Neural cell (in vitro differentiated cells): ENCODE data around the gene PCBD2. TPM values are rescaled to one million over a fixed set of nuclear protein-coding genes. Genes with fewer than 3 reads are reported as not detected.
"Not testable (repeated sequence)": the region's sequence is repeated elsewhere in the genome, so short reads cannot be mapped to it uniquely, and the experiment has no call there.

Experiments used
- H2AFZ ChIP-seq: fragments of 200-600, 300-800 bp; sonication (generic), shearing (Covaris generic); 2 replicates; pipeline ENCODE4 v1.6.0; 2014; ENCODE audit warnings: low read depth, mild to moderate bottlenecking, antibody characterized with exemption, low read length, moderate library complexity
- H3F3A ChIP-seq: fragments of 200-600 bp; shearing (Covaris generic); 2 replicates; pipeline ENCODE4 v1.6.1; 2016; ENCODE audit warnings: mild to moderate bottlenecking, moderate library complexity, mixed read lengths, antibody characterized with exemption, low read length; ENCODE audit not compliant: insufficient read depth, poor library complexity, severe bottlenecking
- H3K27ac ChIP-seq: fragments of 200-600, 300-800 bp; sonication (generic), shearing (Covaris generic); 2 replicates; pipeline ENCODE4 v1.5.1; 2014; ENCODE audit warnings: mild to moderate bottlenecking, low read length, moderate library complexity
- H3K27me3 ChIP-seq: fragments of 300-800, 200-600 bp; sonication (generic), shearing (Covaris generic); 2 replicates; pipeline ENCODE4 v1.6.0; 2014; ENCODE audit warnings: mild to moderate bottlenecking, low read depth, low read length, moderate library complexity; ENCODE audit not compliant: insufficient read depth
- H3K36me3 ChIP-seq: fragments of 300-800, 200-600 bp; sonication (generic), shearing (Covaris generic); 2 replicates; pipeline ENCODE4 v1.5.1; 2014; ENCODE audit warnings: mild to moderate bottlenecking, antibody characterized with exemption, low read length, moderate library complexity; ENCODE audit not compliant: insufficient read depth
- H3K4me2 ChIP-seq: fragments of 300-800, 200-600 bp; sonication (generic), shearing (Covaris generic); 2 replicates; pipeline ENCODE4 v1.6.0; 2014; ENCODE audit warnings: mild to moderate bottlenecking, low read length
- H3K4me3 ChIP-seq: fragments of 300-800, 200-600 bp; sonication (generic), shearing (Covaris generic); 2 replicates; pipeline ENCODE4 v1.5.1; 2014; ENCODE audit warnings: mild to moderate bottlenecking, low read length, moderate library complexity
- H3K79me2 ChIP-seq: fragments of 200-600 bp; shearing (Covaris generic); replicated peaks from 2 replicates; pipeline ENCODE4 v1.6.0; 2014; ENCODE audit warnings: mild to moderate bottlenecking, low read length, moderate library complexity; ENCODE audit not compliant: insufficient read depth
- H3K9ac ChIP-seq: fragments of 300-800, 200-600 bp; sonication (generic), shearing (Covaris generic); 2 replicates; pipeline ENCODE4 v1.6.1; 2016; ENCODE audit warnings: mild to moderate bottlenecking, low read length, mixed read lengths
- H3K9me2 ChIP-seq: fragments of 200-600 bp; shearing (Covaris generic); 2 replicates; pipeline ENCODE4 v1.6.1; 2016; ENCODE audit warnings: mild to moderate bottlenecking, low read length, mixed read lengths; ENCODE audit not compliant: insufficient read depth
- H3K9me3 ChIP-seq: fragments of 200-600, 300-800 bp; sonication (generic), shearing (Covaris generic); 2 replicates; pipeline ENCODE4 v1.6.1; 2016; ENCODE audit warnings: mild to moderate bottlenecking, mixed run types, low read length, moderate library complexity, mixed read lengths
- H4K20me1 ChIP-seq: fragments of 200-600 bp; shearing (Covaris generic); 2 replicates; pipeline ENCODE4 v1.6.1; 2016; ENCODE audit warnings: mild to moderate bottlenecking, mixed run types; ENCODE audit not compliant: insufficient read depth
- CTCF ChIP-seq: fragments of 450-650 bp; IDR thresholded peaks from 2 replicates; pipeline ENCODE4 v1.5.1; 2014; ENCODE audit warnings: antibody characterized with exemption, mild to moderate bottlenecking, moderate library complexity; ENCODE audit not compliant: poor library complexity, severe bottlenecking
- EP300 ChIP-seq: fragments of 450-650 bp; conservative IDR thresholded peaks from 2 replicates; pipeline ENCODE4 v1.6.1; 2014; ENCODE audit warnings: antibody characterized with exemption, mild to moderate bottlenecking, moderate library complexity; ENCODE audit not compliant: poor library complexity, severe bottlenecking
- EZH2 ChIP-seq: fragments of 200-600, 300-800 bp; shearing (Covaris generic), sonication (generic); IDR thresholded peaks from 2 replicates; pipeline ENCODE4 v1.6.1; 2014; ENCODE audit warnings: antibody characterized with exemption, low read length, borderline replicate concordance, mild to moderate bottlenecking; ENCODE audit not compliant: insufficient read depth, poor library complexity, severe bottlenecking
- MXI1 ChIP-seq: fragments of 450-650 bp; conservative IDR thresholded peaks from 2 replicates; pipeline ENCODE4 v1.6.1; 2014; ENCODE audit warnings: antibody characterized with exemption, mild to moderate bottlenecking; ENCODE audit not compliant: poor library complexity, severe bottlenecking
- POLR2AphosphoS5 ChIP-seq: IDR thresholded peaks from 2 replicates; pipeline ENCODE4 v1.6.1; 2012
- RAD21 ChIP-seq: fragments of 450-650 bp; conservative IDR thresholded peaks from 2 replicates; pipeline ENCODE4 v1.6.1; 2014; ENCODE audit warnings: antibody characterized with exemption, mild to moderate bottlenecking, moderate library complexity
- SMC3 ChIP-seq: fragments of 450-650 bp; conservative IDR thresholded peaks from 2 replicates; pipeline ENCODE4 v1.6.1; 2014; ENCODE audit warnings: antibody characterized with exemption, mild to moderate bottlenecking, moderate library complexity; ENCODE audit not compliant: poor library complexity
- TAF1 ChIP-seq: IDR thresholded peaks from 2 replicates; pipeline ENCODE4 v1.6.1; 2012; ENCODE audit warnings: low read depth
- polyA plus RNA-seq: library from polyadenylated mRNA; depleted of rRNA; stranded (reverse); fragments of >200 nt; gene quantifications from 2 replicates; pipeline ENCODE4 v1.2.3, GENCODE V29; 2014
- TF ChIP-seq, protein P1 (sequence below): IDR thresholded peaks from 2 replicates; pipeline ENCODE4 v1.6.1; 2012; ENCODE audit warnings: borderline replicate concordance

Gene PCBD2
- polyA plus RNA-seq, 1 donor from 2014 or later, result 6.0 TPM

- H2AFZ ChIP-seq, H3K4me2 ChIP-seq, H3K9me2 ChIP-seq, H3K79me2 ChIP-seq, H3K9me3 ChIP-seq, H4K20me1 ChIP-seq, H3K27me3 ChIP-seq, H3F3A ChIP-seq, H3K36me3 ChIP-seq, H3K9ac ChIP-seq, H3K4me3 ChIP-seq, H3K27ac ChIP-seq: not testable (repeated sequence)
These were observed 93.1 kb downstream of the PCBD2 start for GRCh38 chr5:134998068-134998467.

DNA sequence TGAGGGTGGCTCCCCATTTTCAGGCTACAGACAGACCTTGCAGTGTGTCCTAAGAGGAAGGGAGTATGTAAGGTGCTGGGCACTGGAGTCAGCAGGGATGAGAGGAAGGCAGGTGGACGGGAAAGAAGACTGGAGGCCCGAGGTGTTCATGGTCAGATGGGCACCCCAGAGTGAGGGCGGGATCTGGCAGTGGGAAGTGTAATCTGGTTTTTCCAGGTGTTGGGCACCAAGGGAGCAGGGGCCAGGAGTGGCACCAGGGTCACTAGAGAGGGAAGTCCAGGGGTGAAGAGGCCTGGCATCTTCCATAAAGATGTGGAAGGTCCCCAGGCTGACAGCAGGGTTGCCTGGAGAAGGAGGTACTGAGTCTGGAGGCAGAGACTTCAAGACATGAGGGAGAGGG is 99.4 kb downstream of the PCBD2 start:
- Histone ChIP-seq H3K36me3 (no peaks in the 10 kb centered on the region), H3K9me2 (no peaks in the 10 kb centered on the region), H3K27me3 (no peaks in the 10 kb centered on the region), H3K79me2 (no peaks in the 10 kb centered on the region), H3F3A (no peaks in the 10 kb centered on the region), H4K20me1 (no peaks in the 10 kb centered on the region), H3K4me3 (no peak overlapping the region), H3K9ac (no peak overlapping the region), H3K27ac (no peak overlapping the region), H3K4me2 (no peak overlapping the region), H2AFZ (no peak overlapping the region), H3K9me3 (no peaks in the 10 kb centered on the region)
- TF ChIP-seq SMC3 (no peak), CTCF (no peak), TAF1 (no peak), POLR2AphosphoS5 (no peak)
- TF ChIP-seq, protein P1, sequence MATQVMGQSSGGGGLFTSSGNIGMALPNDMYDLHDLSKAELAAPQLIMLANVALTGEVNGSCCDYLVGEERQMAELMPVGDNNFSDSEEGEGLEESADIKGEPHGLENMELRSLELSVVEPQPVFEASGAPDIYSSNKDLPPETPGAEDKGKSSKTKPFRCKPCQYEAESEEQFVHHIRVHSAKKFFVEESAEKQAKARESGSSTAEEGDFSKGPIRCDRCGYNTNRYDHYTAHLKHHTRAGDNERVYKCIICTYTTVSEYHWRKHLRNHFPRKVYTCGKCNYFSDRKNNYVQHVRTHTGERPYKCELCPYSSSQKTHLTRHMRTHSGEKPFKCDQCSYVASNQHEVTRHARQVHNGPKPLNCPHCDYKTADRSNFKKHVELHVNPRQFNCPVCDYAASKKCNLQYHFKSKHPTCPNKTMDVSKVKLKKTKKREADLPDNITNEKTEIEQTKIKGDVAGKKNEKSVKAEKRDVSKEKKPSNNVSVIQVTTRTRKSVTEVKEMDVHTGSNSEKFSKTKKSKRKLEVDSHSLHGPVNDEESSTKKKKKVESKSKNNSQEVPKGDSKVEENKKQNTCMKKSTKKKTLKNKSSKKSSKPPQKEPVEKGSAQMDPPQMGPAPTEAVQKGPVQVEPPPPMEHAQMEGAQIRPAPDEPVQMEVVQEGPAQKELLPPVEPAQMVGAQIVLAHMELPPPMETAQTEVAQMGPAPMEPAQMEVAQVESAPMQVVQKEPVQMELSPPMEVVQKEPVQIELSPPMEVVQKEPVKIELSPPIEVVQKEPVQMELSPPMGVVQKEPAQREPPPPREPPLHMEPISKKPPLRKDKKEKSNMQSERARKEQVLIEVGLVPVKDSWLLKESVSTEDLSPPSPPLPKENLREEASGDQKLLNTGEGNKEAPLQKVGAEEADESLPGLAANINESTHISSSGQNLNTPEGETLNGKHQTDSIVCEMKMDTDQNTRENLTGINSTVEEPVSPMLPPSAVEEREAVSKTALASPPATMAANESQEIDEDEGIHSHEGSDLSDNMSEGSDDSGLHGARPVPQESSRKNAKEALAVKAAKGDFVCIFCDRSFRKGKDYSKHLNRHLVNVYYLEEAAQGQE, result no peak

GRCh38 chr5:135005076-135005475 is 100.1 kb downstream of the PCBD2 start:
- Histone ChIP-seq H3F3A (no peaks in the 10 kb centered on the region), H3K4me2 (no peak overlapping the region), H3K79me2 (no peaks in the 10 kb centered on the region), H4K20me1 (no peaks in the 10 kb centered on the region), H3K27ac (no peak overlapping the region), H3K36me3 (no peaks in the 10 kb centered on the region), H3K9me3 (no peaks in the 10 kb centered on the region), H3K4me3 (no peak overlapping the region), H2AFZ (no peak overlapping the region), H3K27me3 (no peaks in the 10 kb centered on the region), H3K9ac (no peak overlapping the region), H3K9me2 (no peaks in the 10 kb centered on the region)
- TF ChIP-seq SMC3 (no peak), CTCF (no peak), POLR2AphosphoS5 (no peak), EP300 (no peak), MXI1 (no peak), TAF1 (no peak), RAD21 (no peak), EZH2 (no peak)
- TF ChIP-seq, protein P1, result no peak
